ENCODE data around the gene SLC22A5.

The SLC22A5 gene

DNA sequence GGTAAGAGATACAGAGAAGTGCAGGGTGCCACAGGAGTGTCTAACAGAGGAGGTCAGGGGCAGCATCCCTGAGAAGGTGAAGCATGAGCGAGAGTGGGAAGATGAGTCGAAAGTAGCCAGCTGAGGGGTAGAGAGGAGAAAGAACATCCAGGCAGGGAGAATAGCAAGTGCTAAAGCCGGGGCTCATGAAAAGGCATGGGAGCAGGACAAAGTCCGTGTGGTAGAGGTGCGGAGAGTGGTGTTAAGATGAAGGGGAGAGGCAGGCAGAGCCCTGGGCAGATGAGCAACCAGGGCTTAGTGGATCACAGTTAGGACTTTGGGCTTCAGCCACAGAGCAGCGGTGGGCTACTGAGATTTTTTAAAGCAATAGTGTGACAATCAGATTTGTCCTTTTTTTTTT is 10.5 kb downstream of the SLC22A5 start:
- TF ChIP-seq, protein P1, sequence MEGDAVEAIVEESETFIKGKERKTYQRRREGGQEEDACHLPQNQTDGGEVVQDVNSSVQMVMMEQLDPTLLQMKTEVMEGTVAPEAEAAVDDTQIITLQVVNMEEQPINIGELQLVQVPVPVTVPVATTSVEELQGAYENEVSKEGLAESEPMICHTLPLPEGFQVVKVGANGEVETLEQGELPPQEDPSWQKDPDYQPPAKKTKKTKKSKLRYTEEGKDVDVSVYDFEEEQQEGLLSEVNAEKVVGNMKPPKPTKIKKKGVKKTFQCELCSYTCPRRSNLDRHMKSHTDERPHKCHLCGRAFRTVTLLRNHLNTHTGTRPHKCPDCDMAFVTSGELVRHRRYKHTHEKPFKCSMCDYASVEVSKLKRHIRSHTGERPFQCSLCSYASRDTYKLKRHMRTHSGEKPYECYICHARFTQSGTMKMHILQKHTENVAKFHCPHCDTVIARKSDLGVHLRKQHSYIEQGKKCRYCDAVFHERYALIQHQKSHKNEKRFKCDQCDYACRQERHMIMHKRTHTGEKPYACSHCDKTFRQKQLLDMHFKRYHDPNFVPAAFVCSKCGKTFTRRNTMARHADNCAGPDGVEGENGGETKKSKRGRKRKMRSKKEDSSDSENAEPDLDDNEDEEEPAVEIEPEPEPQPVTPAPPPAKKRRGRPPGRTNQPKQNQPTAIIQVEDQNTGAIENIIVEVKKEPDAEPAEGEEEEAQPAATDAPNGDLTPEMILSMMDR (IDR thresholded peaks at IDR 0.05; ENCODE audit: unreplicated experiment in 3 of 3), result no peak
- Mint-ChIP-seq H3K36me3 (ENCODE audit: low read depth) (peaks cover 19% of the 10 kb centered on the region), H3K4me3 (no peak overlapping the region), H3K27ac (peak overlapping the region in 1 of 3 experiments; percentile 3), H3K4me1 (peaks cover under 1% of the 10 kb centered on the region), H3K27me3 (ENCODE audit: low read depth) (no peaks in the 10 kb centered on the region), H3K9me3 (no peaks in the 10 kb centered on the region)

DNA sequence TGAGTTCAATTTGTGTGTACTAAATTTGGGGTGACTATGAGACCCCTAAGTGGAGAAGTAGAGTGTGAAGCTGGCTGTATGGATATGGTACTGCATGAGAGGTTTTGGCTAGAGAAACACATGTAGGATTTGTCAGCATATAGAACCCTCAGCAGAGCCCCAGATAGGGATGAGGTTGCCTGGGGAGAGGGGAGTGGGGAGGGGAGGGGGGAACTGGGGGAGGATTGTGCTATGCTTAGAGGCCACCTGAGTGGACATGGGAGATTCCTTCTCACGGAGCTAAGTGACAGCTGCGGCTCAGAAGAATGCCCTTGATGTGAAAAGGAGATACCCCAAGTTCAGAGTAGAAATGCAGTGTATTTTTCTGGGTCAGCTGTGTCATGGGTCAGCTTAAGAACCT is 11.2 kb downstream of the SLC22A5 start:
- Mint-ChIP-seq H3K4me3 (no peak overlapping the region), H3K27me3 (ENCODE audit: low read depth) (no peaks in the 10 kb centered on the region), H3K4me1 (peaks cover 7% of the 10 kb centered on the region), H3K36me3 (ENCODE audit: low read depth) (peaks cover 22% of the 10 kb centered on the region), H3K9me3 (no peaks in the 10 kb centered on the region), H3K27ac (no peak overlapping the region)
- TF ChIP-seq, protein P1 (IDR thresholded peaks at IDR 0.05; ENCODE audit: unreplicated experiment in 3 of 3), result no peak

DNA sequence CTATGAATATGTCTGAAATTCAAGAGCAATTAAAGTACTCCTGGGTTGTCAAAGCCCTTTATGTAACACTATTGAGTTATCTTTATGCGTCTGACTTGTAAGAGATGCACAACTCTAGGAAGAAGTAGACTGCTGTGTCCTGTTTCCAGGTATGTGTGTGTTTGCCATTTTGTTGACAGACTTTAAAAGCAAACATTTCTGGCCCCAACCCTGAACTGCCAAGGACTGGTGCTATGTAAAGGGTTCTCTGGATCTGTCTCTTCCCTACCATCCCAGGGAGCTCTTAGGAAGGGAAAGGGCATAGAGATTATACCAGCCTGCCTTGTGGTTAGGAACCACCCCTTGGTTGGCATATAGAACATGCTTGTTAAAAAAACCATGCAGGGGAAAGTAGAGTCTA is 12.1 kb downstream of the SLC22A5 start:
- H3K27me3 Mint-ChIP-seq (ENCODE audit: low read depth), result peaks cover 3% of the 10 kb centered on the region
- H3K4me1 Mint-ChIP-seq, result peaks cover 14% of the 10 kb centered on the region
- H3K36me3 Mint-ChIP-seq (ENCODE audit: low read depth), result peaks cover 22% of the 10 kb centered on the region
- TF ChIP-seq, protein P1 (IDR thresholded peaks at IDR 0.05; ENCODE audit: unreplicated experiment in 3 of 3), result no peak
- no peaks in the 10 kb centered on the region for H3K9me3 Mint-ChIP-seq
- no peak overlapping the region for H3K27ac Mint-ChIP-seq
- no peak overlapping the region for H3K4me3 Mint-ChIP-seq

DNA sequence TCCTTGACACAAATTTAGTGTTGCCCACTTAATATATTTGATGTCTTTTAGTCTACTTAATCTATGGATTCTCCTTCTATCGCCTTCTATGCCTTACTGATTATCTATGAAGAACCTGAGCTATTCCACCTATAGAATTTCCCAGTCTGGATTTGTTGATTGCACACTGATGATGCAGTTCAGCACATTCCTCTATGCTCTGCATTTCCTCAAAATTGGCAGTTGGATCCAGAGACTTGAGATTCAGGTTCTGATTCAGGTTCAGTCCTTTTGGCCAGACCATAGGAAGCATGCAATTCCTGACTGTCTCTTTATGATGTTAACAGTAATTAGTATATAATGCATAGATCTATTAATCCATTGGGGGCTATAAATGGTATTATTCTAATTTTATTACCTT is 13.8 kb downstream of the SLC22A5 start:
- peaks cover 31% of the 10 kb centered on the region for H3K4me1 Mint-ChIP-seq
- peaks cover 21% of the 10 kb centered on the region for H3K36me3 Mint-ChIP-seq (ENCODE audit: low read depth)
- no peaks in the 10 kb centered on the region for H3K9me3 Mint-ChIP-seq
- peaks cover 3% of the 10 kb centered on the region for H3K27me3 Mint-ChIP-seq (ENCODE audit: low read depth)
- TF ChIP-seq, protein P1 (IDR thresholded peaks at IDR 0.05; ENCODE audit: unreplicated experiment in 3 of 3), result no peak
- no peak overlapping the region for H3K4me3 Mint-ChIP-seq
- H3K27ac Mint-ChIP-seq, result no peak overlapping the region

DNA sequence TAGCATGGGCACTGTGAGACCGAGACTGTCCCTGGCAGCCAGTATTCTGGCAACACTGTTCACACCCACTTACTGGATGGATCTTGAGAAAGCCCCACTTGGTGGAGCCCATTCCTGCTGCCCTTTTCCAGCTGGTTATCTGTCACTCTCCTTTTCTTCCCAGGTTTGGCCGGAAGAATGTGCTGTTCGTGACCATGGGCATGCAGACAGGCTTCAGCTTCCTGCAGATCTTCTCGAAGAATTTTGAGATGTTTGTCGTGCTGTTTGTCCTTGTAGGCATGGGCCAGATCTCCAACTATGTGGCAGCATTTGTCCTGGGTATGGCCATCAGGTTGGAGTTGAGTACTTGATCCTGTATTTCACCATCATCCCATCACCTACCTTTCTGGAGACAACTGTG is 14.5 kb downstream of the SLC22A5 start:
- H3K4me1 Mint-ChIP-seq, result peaks cover 38% of the 10 kb centered on the region
- H3K36me3 Mint-ChIP-seq (ENCODE audit: low read depth), result peaks cover 16% of the 10 kb centered on the region
- peaks cover 3% of the 10 kb centered on the region for H3K27me3 Mint-ChIP-seq (ENCODE audit: low read depth)
- no peaks in the 10 kb centered on the region for H3K9me3 Mint-ChIP-seq
- TF ChIP-seq, protein P1 (IDR thresholded peaks at IDR 0.05; ENCODE audit: unreplicated experiment in 3 of 3), result no peak
- no peak overlapping the region for H3K4me3 Mint-ChIP-seq
- no peak overlapping the region for H3K27ac Mint-ChIP-seq

GRCh38 chr5:132384506-132385050 is 15.1 kb downstream of the SLC22A5 start:
- Mint-ChIP-seq H3K4me1 (peaks cover 40% of the 10 kb centered on the region), H3K27me3 (ENCODE audit: low read depth) (peaks cover 3% of the 10 kb centered on the region), H3K4me3 (no peak overlapping the region), H3K9me3 (no peaks in the 10 kb centered on the region), H3K36me3 (ENCODE audit: low read depth) (peaks cover 16% of the 10 kb centered on the region), H3K27ac (peak overlapping the region in 1 of 3 experiments; percentile 94)
- TF ChIP-seq, protein P1 (IDR thresholded peaks at IDR 0.05; ENCODE audit: unreplicated experiment in 3 of 3), result no peak

Measured in nephron (organoid).